ENCODE data around the gene PRSS53. TPM values are rescaled to one million over a fixed set of nuclear protein-coding genes. Genes with fewer than 3 reads are reported as not detected.

PRSS53 gene
- total and polyA plus RNA-seq, 10 of the 15 experiments (the other 5 are each of a cell fraction or from before 2014, with no cell fraction given) = 0.35 to 3.4 (median 0.88) TPM; not detected in 2

DNA sequence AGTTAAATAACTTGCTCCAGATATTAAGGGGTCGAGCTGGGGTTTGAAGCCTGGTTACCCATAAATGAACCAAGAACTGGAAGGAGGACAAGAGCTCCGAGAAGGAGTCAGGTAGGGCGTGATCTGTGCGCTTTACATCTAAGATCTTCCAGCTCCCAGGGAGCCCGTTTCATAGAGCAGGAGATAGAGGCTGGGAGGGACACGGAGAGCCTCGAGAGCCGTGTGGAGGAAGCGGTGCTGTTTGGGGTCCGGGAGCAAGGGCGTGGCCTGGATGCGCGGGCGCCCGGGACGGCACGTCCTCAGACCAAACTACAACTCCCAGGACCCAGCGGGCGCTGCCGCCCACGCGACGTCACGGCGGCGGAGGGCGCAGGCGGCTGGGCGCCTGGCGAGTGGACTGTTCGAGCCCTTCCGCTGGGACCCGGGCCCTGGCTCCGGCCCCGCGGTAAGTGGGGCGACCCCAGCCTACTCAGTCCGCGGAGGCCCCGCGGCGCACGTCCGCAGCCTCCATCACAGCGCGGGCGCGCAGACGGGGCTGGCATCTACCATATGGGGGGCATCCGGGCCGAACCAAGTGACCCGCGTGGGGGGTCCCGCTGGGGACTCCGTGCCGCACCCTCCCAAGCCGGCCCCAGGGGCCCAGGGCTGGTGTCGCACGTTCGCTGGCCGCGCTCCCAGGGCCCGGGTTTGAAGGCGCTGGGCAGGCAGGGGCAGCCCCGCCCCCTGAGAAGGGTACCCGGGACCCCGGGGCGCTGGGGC lies 19.5 kb upstream of the PRSS53 start, which contains the start of gene BCKDK:
Gene BCKDK (plus strand): TSS at position 352 of the 759 bp plus-strand sequence. CDS start 838 bp downstream, outside the sequence.
- H3K4me1 ChIP-seq (ENCODE audit: control insufficient read depth, insufficient read depth, low read length) = peaks cover 22% of the 10 kb centered on the region
- in situ Hi-C loops (cut with MboI) = no loop called here
- peak within 1 kb of the TSS; percentile 81 for H3K27ac ChIP-seq (ENCODE audit: control insufficient read depth, insufficient read depth)
- peak within 1 kb of the TSS; percentile 77 for H3K4me2 ChIP-seq (ENCODE audit: control insufficient read depth, insufficient read depth)
- ATAC-seq = peak; percentile 96
- RAD21 ChIA-PET (ENCODE audit: unreplicated experiment) = interaction anchor here (1.5 to 2.8 kb wide), 3 partner anchors 9 to 34 kb away, joined by 6 to 12 read pairs (median 6); partner anchors contain the start of gene KAT8
- peak within 1 kb of the TSS; percentile 91 for H3K9ac ChIP-seq (ENCODE audit: control insufficient read depth, insufficient read depth, low read length)
- WGBS (ENCODE audit: insufficient coverage, insufficient replicate concordance, low lambda C conversion rate, missing lambda C conversion rate) = 2% methylated on average over 59 of the region's 68 CpGs
- intact Hi-C loops (cut with micrococcal nuclease; ENCODE audit: unreplicated experiment) = loop anchor here (5.0 kb wide), 1 partner anchor 34 kb away; no protein-coding TSS in a partner anchor
- POLR2A ChIA-PET = interaction anchor here (0.6 to 3.1 kb wide), 4 partner anchors 9 to 150 kb away, joined by 3 to 13 read pairs (median 8); partner anchors contain the start of genes KAT8, ZNF646 and ZNF668
- no peaks in the 10 kb centered on the region for H4K20me1 ChIP-seq (ENCODE audit: control insufficient read depth, insufficient read depth)
- FAIRE-seq = peak; percentile 78
- peak within 1 kb of the TSS; percentile 74 for H3K4me3 ChIP-seq
- peak; percentile 32 for DNase-seq (ENCODE audit: low read depth, low spot score)
- no peaks in the 10 kb centered on the region for H3K9me3 ChIP-seq (replicated peaks; ENCODE audit: control insufficient read depth, insufficient read depth, low read length)
- CTCF ChIA-PET = interaction anchor here (0.7 to 1.6 kb wide), 3 partner anchors 11 to 34 kb away, joined by 3 to 6 read pairs (median 5); no protein-coding TSS in a partner anchor
- SMC1A ChIA-PET (ENCODE audit: uncharacterized antibody, unreplicated experiment) = no interaction called here
- H3K79me2 ChIP-seq (ENCODE audit: control insufficient read depth, insufficient read depth, low read length) = peaks cover 13% of the 10 kb centered on the region
- BruUV-seq (replicated peaks) = no TSS peak
- H3K27me3 ChIP-seq (replicated peaks in 1 of 2; ENCODE audit: control insufficient read depth in 2 of 2, insufficient read depth in 2 of 2, low read length in 1 of 2) = no peaks in the 10 kb centered on the region
- H3K36me3 ChIP-seq (ENCODE audit: control insufficient read depth in 2 of 2, insufficient read depth in 2 of 2, low read length in 1 of 2) = peaks cover 0 to 4% of the 10 kb centered on the region in 2 experiments; a peak in 3 of 4 replicates
- peak within 1 kb of the TSS; percentile 91 for H2AFZ ChIP-seq (ENCODE audit: control insufficient read depth, low read depth, low read length)
- TF ChIP-seq TARDBP (IDR thresholded peaks at IDR 0.05; ENCODE audit: borderline replicate concordance) (peak; percentile 75), CEBPB (IDR thresholded peaks at IDR 0.05; ENCODE audit: borderline replicate concordance in 1 of 2, low read depth in 2 of 2, low read length in 2 of 2) (no peak), HCFC1 (IDR thresholded peaks at IDR 0.05; ENCODE audit: low read length) (peak; percentile 94), BMI1 (IDR thresholded peaks at IDR 0.05; ENCODE audit: borderline replicate concordance) (no peak), YBX1 (IDR thresholded peaks at IDR 0.05) (no peak), IKZF1 (conservative IDR thresholded peaks at IDR 0.05) (peak; percentile 94), SP1 (IDR thresholded peaks at IDR 0.05; ENCODE audit: low read depth, low read length) (peak; percentile 49), ZNF217 (IDR thresholded peaks at IDR 0.05) (peak; percentile 57; the same call in 1 of the 2 replicates), POLR2A (IDR thresholded peaks at IDR 0.05; ENCODE audit: low read depth, low read length) (peak; percentile 66), NRF1 (conservative IDR thresholded peaks at IDR 0.05; ENCODE audit: low read depth, low read length) (peak; percentile 43), YY1 (IDR thresholded peaks at IDR 0.05; ENCODE audit: low read depth, low read length) (peak; percentile 84), CREB1 (IDR thresholded peaks at IDR 0.05; ENCODE audit: low read depth) (peak; percentile 93), SRF (IDR thresholded peaks at IDR 0.05; ENCODE audit: low read depth in 2 of 2, low read length in 2 of 2) (peak in 1 of 2 experiments; percentile 43; a peak in 1 of 4 replicates), STAT1 (conservative IDR thresholded peaks at IDR 0.05) (peak; percentile 58; the same call in 1 of the 2 replicates), DPF2 (IDR thresholded peaks at IDR 0.05) (peak; percentile 50; the same call in 1 of the 2 replicates), PAX5 (IDR thresholded peaks at IDR 0.05; ENCODE audit: borderline replicate concordance, low read depth, low read length) (peak; percentile 40; the same call in 1 of the 2 replicates), GATAD2B (conservative IDR thresholded peaks at IDR 0.05; ENCODE audit: low read depth) (peak; percentile 76)
- TF ChIP-seq, protein P1, sequence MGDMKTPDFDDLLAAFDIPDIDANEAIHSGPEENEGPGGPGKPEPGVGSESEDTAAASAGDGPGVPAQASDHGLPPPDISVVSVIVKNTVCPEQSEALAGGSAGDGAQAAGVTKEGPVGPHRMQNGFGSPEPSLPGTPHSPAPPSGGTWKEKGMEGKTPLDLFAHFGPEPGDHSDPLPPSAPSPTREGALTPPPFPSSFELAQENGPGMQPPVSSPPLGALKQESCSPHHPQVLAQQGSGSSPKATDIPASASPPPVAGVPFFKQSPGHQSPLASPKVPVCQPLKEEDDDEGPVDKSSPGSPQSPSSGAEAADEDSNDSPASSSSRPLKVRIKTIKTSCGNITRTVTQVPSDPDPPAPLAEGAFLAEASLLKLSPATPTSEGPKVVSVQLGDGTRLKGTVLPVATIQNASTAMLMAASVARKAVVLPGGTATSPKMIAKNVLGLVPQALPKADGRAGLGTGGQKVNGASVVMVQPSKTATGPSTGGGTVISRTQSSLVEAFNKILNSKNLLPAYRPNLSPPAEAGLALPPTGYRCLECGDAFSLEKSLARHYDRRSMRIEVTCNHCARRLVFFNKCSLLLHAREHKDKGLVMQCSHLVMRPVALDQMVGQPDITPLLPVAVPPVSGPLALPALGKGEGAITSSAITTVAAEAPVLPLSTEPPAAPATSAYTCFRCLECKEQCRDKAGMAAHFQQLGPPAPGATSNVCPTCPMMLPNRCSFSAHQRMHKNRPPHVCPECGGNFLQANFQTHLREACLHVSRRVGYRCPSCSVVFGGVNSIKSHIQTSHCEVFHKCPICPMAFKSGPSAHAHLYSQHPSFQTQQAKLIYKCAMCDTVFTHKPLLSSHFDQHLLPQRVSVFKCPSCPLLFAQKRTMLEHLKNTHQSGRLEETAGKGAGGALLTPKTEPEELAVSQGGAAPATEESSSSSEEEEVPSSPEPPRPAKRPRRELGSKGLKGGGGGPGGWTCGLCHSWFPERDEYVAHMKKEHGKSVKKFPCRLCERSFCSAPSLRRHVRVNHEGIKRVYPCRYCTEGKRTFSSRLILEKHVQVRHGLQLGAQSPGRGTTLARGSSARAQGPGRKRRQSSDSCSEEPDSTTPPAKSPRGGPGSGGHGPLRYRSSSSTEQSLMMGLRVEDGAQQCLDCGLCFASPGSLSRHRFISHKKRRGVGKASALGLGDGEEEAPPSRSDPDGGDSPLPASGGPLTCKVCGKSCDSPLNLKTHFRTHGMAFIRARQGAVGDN (IDR thresholded peaks at IDR 0.05) = 0 out of 2 replicates have a peak, but pooled peaks have one; percentile 41

Measured in GM12878 (cell line).